ENCODE data around the gene SSTR3.

GRCh38 chr22:37206841-37207821 is 5.1 kb downstream of the SSTR3 start:
- TF ChIP-seq, protein P1, sequence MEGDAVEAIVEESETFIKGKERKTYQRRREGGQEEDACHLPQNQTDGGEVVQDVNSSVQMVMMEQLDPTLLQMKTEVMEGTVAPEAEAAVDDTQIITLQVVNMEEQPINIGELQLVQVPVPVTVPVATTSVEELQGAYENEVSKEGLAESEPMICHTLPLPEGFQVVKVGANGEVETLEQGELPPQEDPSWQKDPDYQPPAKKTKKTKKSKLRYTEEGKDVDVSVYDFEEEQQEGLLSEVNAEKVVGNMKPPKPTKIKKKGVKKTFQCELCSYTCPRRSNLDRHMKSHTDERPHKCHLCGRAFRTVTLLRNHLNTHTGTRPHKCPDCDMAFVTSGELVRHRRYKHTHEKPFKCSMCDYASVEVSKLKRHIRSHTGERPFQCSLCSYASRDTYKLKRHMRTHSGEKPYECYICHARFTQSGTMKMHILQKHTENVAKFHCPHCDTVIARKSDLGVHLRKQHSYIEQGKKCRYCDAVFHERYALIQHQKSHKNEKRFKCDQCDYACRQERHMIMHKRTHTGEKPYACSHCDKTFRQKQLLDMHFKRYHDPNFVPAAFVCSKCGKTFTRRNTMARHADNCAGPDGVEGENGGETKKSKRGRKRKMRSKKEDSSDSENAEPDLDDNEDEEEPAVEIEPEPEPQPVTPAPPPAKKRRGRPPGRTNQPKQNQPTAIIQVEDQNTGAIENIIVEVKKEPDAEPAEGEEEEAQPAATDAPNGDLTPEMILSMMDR (IDR thresholded peaks at IDR 0.05; ENCODE audit: insufficient read depth, low read depth, low read length) = no peak
- TF ChIP-seq EZH2 (IDR thresholded peaks at IDR 0.05; ENCODE audit: insufficient read depth, low read length) = no peak
